Esophagus squamous epithelium (tissue), 4 donors: ENCODE results near the gene TOB1.

Experiments used
- CTCF ChIP-seq, 6 experiments: fragments of 450-650 bp in 4 of 6; fragments of 200-600 bp in 2 of 6; sonication (generic) in 2 of 6; IDR thresholded peaks; one replicate each; pipeline ENCODE4 v1.5.1; 2016 to 2019; ENCODE audit warnings: antibody characterized with exemption in 6 of 6, mild to moderate bottlenecking in 4 of 6, moderate library complexity in 4 of 6
- POLR2A ChIP-seq, 4 donors: fragments of 450-650 bp; IDR thresholded peaks; one replicate each; pipeline ENCODE4 v1.6.1; 2017; ENCODE audit warnings: antibody characterized with exemption in 4 of 4, mild to moderate bottlenecking in 4 of 4, moderate library complexity in 3 of 4

- TF ChIP-seq POLR2A (IDR thresholded peaks at IDR 0.05) (peak in 1 of 4 donors; percentile 4), CTCF (IDR thresholded peaks at IDR 0.05) (no peak)
Measured at GRCh38 chr17:50861822-50862528, 4.2 kb downstream of the TOB1 start.
